Mesenchymal stem cell (in vitro differentiated cells and primary cell): ENCODE data around the gene FBXO4.
"Not testable (repeated sequence)": the region's sequence is repeated elsewhere in the genome, so short reads cannot be mapped to it uniquely, and the experiment has no call there.

Experiments used
- DNase-seq: peaks from one replicate; pipeline ENCODE4 v3.0.0-alpha.2; 2013
- H2AFZ ChIP-seq: one replicate; pipeline ENCODE4 v1.6.1; 2013; ENCODE audit warnings: low read depth, mild to moderate bottlenecking, control low read depth, inconsistent platforms, low read length, moderate library complexity
- H2AK5ac ChIP-seq: 2 replicates; pipeline ENCODE4 v1.6.1; 2013; ENCODE audit warnings: low read length, moderate library complexity, mild to moderate bottlenecking, inconsistent platforms; ENCODE audit not compliant: severe bottlenecking
- H2BK120ac ChIP-seq: one replicate; pipeline ENCODE4 v1.6.1; 2013; ENCODE audit warnings: low read depth, mild to moderate bottlenecking, inconsistent platforms, low read length, moderate library complexity
- H2BK12ac ChIP-seq, 2 experiments: one replicate each; pipeline ENCODE4 v1.6.1; 2013; ENCODE audit warnings: inconsistent platforms in 2 of 2, low read length in 2 of 2, mild to moderate bottlenecking in 2 of 2, moderate library complexity in 2 of 2, control low read depth in 1 of 2
- H2BK15ac ChIP-seq: one replicate; pipeline ENCODE4 v1.6.1; 2013; ENCODE audit warnings: mild to moderate bottlenecking, low read depth, inconsistent platforms; ENCODE audit not compliant: poor library complexity, severe bottlenecking
- H2BK5ac ChIP-seq: 2 replicates; pipeline ENCODE4 v1.6.1; 2013; ENCODE audit warnings: low read depth, mild to moderate bottlenecking, low read length, control low read depth, inconsistent platforms; ENCODE audit not compliant: poor library complexity, severe bottlenecking
- H3K14ac ChIP-seq, 2 experiments: one replicate each; pipeline ENCODE4 v1.6.1; 2013; ENCODE audit warnings: inconsistent platforms in 2 of 2, low read length in 2 of 2, control low read depth in 1 of 2, mild to moderate bottlenecking in 1 of 2, moderate library complexity in 1 of 2
- H3K18ac ChIP-seq, 2 experiments: one replicate each; pipeline ENCODE4 v1.6.1; 2013; ENCODE audit warnings: inconsistent platforms in 2 of 2, low read length in 2 of 2, control low read depth in 1 of 2, low read depth in 1 of 2, mild to moderate bottlenecking in 1 of 2
- H3K23ac ChIP-seq, 2 experiments: one replicate each; pipeline ENCODE4 v1.6.1; 2013; ENCODE audit warnings: inconsistent platforms in 2 of 2, low read length in 2 of 2, mild to moderate bottlenecking in 2 of 2, moderate library complexity in 2 of 2, control low read depth in 1 of 2
- H3K27ac ChIP-seq: 2 replicates; pipeline ENCODE4 v1.5.1; 2013; ENCODE audit warnings: mild to moderate bottlenecking, moderate library complexity, low read length, control low read depth, inconsistent platforms; ENCODE audit not compliant: poor library complexity, severe bottlenecking
- H3K27me3 ChIP-seq, 2 experiments: 2 replicates each; pipeline versions ENCODE4 v1.6.1 to v1.7.0; 2013; ENCODE audit warnings: low read length in 2 of 2, mild to moderate bottlenecking in 2 of 2, moderate library complexity in 2 of 2, control low read depth in 1 of 2, inconsistent platforms in 1 of 2; ENCODE audit not compliant: control insufficient read depth in 1 of 2, insufficient read depth in 1 of 2
- H3K36me3 ChIP-seq, 2 experiments: 2 replicates each; pipeline versions ENCODE4 v1.6.1 to v1.7.0; 2013; ENCODE audit warnings: low read length in 2 of 2, control low read depth in 1 of 2, inconsistent platforms in 1 of 2, low read depth in 1 of 2, mild to moderate bottlenecking in 1 of 2; ENCODE audit not compliant: insufficient read depth in 2 of 2, control insufficient read depth in 1 of 2
- H3K4ac ChIP-seq, 2 experiments: one replicate each; pipeline ENCODE4 v1.6.1; 2013; ENCODE audit warnings: inconsistent platforms in 2 of 2, low read length in 2 of 2, mild to moderate bottlenecking in 2 of 2, moderate library complexity in 2 of 2, control low read depth in 1 of 2, low read depth in 1 of 2
- H3K4me1 ChIP-seq: 2 replicates; pipeline ENCODE4 v1.6.1; 2013; ENCODE audit warnings: low read depth, low read length, control low read depth; ENCODE audit not compliant: control insufficient read depth, insufficient read depth
- H3K4me2 ChIP-seq: 2 replicates; pipeline ENCODE4 v1.6.1; 2013; ENCODE audit warnings: low read length, mild to moderate bottlenecking, inconsistent platforms; ENCODE audit not compliant: poor library complexity, severe bottlenecking
- H3K4me3 ChIP-seq, 2 experiments: 2 replicates each; pipeline versions ENCODE4 v1.5.1 to v1.7.0; 2013; ENCODE audit warnings: low read length in 2 of 2, mild to moderate bottlenecking in 2 of 2, control low read depth in 1 of 2, low read depth in 1 of 2; ENCODE audit not compliant: insufficient read depth in 1 of 2
- H3K79me1 ChIP-seq: replicated peaks from 2 replicates; pipeline ENCODE4 v1.6.1; 2013; ENCODE audit warnings: mild to moderate bottlenecking, control low read depth, low read length, inconsistent platforms; ENCODE audit not compliant: poor library complexity, severe bottlenecking
- H3K9ac ChIP-seq: 2 replicates; pipeline ENCODE4 v1.7.0; 2013; ENCODE audit warnings: mild to moderate bottlenecking, low read length, moderate library complexity
- H3K9me3 ChIP-seq: 2 replicates; pipeline ENCODE4 v1.7.0; 2013; ENCODE audit warnings: mild to moderate bottlenecking, low read length; ENCODE audit not compliant: control insufficient read depth
- H4K8ac ChIP-seq: one replicate; pipeline ENCODE4 v1.6.1; 2013; ENCODE audit warnings: inconsistent platforms, mild to moderate bottlenecking, low read length, moderate library complexity
- H4K91ac ChIP-seq: one replicate; pipeline ENCODE4 v1.6.1; 2013; ENCODE audit warnings: mild to moderate bottlenecking, low read length, inconsistent platforms
- WGBS: methylation state at CpG from one replicate; pipeline ENCODE4 v1.1.7; 2013; ENCODE audit warnings: mixed read lengths; 5-methylcytosine and 5-hydroxymethylcytosine counted together

FBXO4 gene

DNA sequence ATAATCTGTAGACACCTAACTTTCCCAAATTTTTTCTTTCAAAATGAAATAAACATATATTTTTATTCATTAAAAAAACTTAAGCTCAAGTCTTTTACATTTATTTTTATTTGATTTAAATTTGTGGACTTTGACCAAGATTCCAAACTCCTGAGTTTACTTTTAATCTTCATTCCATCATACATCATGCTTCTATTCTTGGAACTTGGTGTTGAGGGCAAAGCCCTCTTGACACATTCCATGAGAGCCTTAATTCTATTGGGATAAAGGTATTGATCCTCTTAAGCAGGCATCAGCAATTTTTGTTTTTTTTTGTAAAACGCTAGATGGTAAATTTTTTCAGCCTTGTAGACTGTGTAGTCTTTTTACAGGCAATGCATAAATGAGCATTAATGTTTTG, 53.6 kb downstream of the FBXO4 start:
- Histone ChIP-seq H3K18ac (no peak overlapping the region), H3K36me3 (no peaks in the 10 kb centered on the region), H2BK5ac (no peak overlapping the region)

DNA sequence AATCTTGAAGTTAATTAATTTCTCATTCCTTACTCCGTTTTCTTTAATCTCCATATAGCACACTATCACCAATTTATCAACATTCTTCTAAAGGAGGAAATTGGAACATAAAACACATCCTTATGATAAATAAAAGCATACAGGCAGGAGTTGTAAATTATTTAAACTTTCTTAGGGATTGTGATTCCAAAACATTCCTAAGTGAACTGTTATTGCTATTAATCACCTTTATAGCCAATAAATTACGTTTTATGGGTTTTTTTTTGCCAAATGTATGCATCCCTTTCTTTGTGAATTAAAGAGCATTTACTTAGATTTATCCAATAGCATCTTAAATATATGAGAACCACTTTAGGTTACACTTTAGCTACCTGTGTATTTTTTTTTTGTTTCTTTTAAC, 55.3 kb downstream of the FBXO4 start:
- H3K27ac ChIP-seq: no peak overlapping the region
- H2AK5ac ChIP-seq: no peak overlapping the region
- H2BK12ac ChIP-seq: no peak overlapping the region
- H3K9me3 ChIP-seq: no peaks in the 10 kb centered on the region
- H3K36me3 ChIP-seq: no peaks in the 10 kb centered on the region
- no peak overlapping the region for H3K4ac ChIP-seq
- no peak overlapping the region for H4K8ac ChIP-seq
- no peak overlapping the region for H3K18ac ChIP-seq
- no peaks in the 10 kb centered on the region for H3K27me3 ChIP-seq
- no peak overlapping the region for H2AFZ ChIP-seq
- H3K79me1 ChIP-seq: no peaks in the 10 kb centered on the region
- no peak overlapping the region for H2BK15ac ChIP-seq
- no peak overlapping the region for H4K91ac ChIP-seq
- WGBS: no CpG with 5 or more reads among the region's 2 CpGs
- no peak overlapping the region for H3K14ac ChIP-seq
- H3K4me3 ChIP-seq: no peak overlapping the region
- H3K23ac ChIP-seq: no peak overlapping the region
- no peak for DNase-seq
- no peak overlapping the region for H3K9ac ChIP-seq
- no peak overlapping the region for H3K4me2 ChIP-seq
- H3K4me1 ChIP-seq: no peaks in the 10 kb centered on the region
- no peak overlapping the region for H2BK120ac ChIP-seq
- H2BK5ac ChIP-seq: no peak overlapping the region

More for the DNA sequence above, 53.6 kb downstream of the FBXO4 start:
- Histone ChIP-seq H2AK5ac (no peak overlapping the region), H4K91ac (no peak overlapping the region), H2BK120ac (no peak overlapping the region), H3K79me1 (no peaks in the 10 kb centered on the region), H3K23ac (no peak overlapping the region), H2BK12ac (no peak overlapping the region), H4K8ac (no peak overlapping the region), H3K27ac (no peak overlapping the region), H2AFZ (no peak overlapping the region), H3K27me3 (no peaks in the 10 kb centered on the region), H3K4me1 (no peaks in the 10 kb centered on the region), H3K14ac (no peak overlapping the region), H3K9ac (no peak overlapping the region), H2BK15ac (no peak overlapping the region), H3K4me3 (no peak overlapping the region), H3K4ac (no peak overlapping the region), H3K4me2 (no peak overlapping the region), H3K9me3 (no peaks in the 10 kb centered on the region)
- WGBS: 88% methylated on average over 1 of the region's 1 CpG
- DNase-seq: no peak

DNA sequence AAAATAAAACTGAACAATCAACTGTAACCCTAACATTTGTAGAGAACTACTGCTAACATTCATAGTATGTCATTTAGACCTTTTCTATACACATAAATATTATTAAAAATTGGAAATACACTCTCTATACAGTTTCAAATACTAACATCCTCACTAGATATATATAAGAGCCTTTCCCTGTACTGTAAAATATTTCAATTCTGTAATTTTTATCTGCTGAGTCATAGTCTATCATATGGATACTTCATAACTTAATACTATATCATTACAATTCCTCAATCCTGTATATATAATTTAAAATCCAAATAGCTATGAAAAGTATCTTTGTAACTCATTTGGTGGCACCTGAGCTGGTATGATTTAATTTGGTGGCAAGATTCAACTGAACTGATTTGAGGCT, 55.8 kb downstream of the FBXO4 start:
- H3K9ac ChIP-seq: no peak overlapping the region
- H2AFZ ChIP-seq: no peak overlapping the region
- H3K14ac ChIP-seq: no peak overlapping the region
- no peak overlapping the region for H2BK120ac ChIP-seq
- H3K4me1 ChIP-seq: no peaks in the 10 kb centered on the region
- H3K4me2 ChIP-seq: no peak overlapping the region
- H4K8ac ChIP-seq: no peak overlapping the region
- H2AK5ac ChIP-seq: no peak overlapping the region
- H2BK5ac ChIP-seq: no peak overlapping the region
- no peaks in the 10 kb centered on the region for H3K9me3 ChIP-seq
- H3K18ac ChIP-seq: no peak overlapping the region
- H3K27me3 ChIP-seq: no peaks in the 10 kb centered on the region
- H3K27ac ChIP-seq: no peak overlapping the region
- H2BK12ac ChIP-seq: no peak overlapping the region
- DNase-seq: no peak
- no peak overlapping the region for H3K23ac ChIP-seq
- H3K4me3 ChIP-seq: no peak overlapping the region
- H2BK15ac ChIP-seq: no peak overlapping the region
- H4K91ac ChIP-seq: no peak overlapping the region
- no peaks in the 10 kb centered on the region for H3K79me1 ChIP-seq
- H3K4ac ChIP-seq: no peak overlapping the region
- H3K36me3 ChIP-seq: no peaks in the 10 kb centered on the region

DNA sequence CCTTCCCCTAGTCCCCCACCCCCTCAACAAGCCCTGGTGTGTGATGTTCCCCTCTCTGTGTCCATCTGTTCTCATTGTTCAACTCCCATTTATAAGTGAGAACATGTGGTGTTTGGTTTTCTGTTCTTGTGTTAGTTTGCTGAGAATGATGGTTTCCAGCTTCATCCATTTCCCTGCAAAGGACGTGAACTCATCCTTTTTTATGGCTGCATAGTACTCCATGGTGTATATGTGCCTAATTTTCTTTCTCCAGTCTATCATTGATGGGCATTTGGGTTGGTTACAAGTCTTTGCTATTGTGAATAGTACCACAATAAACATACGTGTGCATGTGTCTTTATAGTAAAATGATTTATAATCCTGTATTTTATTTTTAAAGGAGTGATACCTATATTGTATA, 57.8 kb downstream of the FBXO4 start:
- H2AK5ac ChIP-seq, H3K9me3 ChIP-seq, H3K23ac ChIP-seq, H3K79me1 ChIP-seq, H3K27me3 ChIP-seq, H3K9ac ChIP-seq, H3K4ac ChIP-seq, H3K36me3 ChIP-seq, H2BK5ac ChIP-seq, H3K14ac ChIP-seq, H3K27ac ChIP-seq, H3K4me3 ChIP-seq, H4K8ac ChIP-seq, H2BK120ac ChIP-seq, H3K18ac ChIP-seq, DNase-seq, H3K4me1 ChIP-seq, H2AFZ ChIP-seq, H4K91ac ChIP-seq, H3K4me2 ChIP-seq, H2BK12ac ChIP-seq, H2BK15ac ChIP-seq: not testable (repeated sequence)
- WGBS: no CpG with 5 or more reads among the region's 2 CpGs
